Ecto neural progenitor cell (in vitro differentiated cells): Measurements from ENCODE around the gene PLAC9.
"Not testable (repeated sequence)": the region's sequence is repeated elsewhere in the genome, so short reads cannot be mapped to it uniquely, and the experiment has no call there.

Experiments
- DNase-seq: peaks from one replicate; pipeline ENCODE4 v3.0.0-alpha.2; 2018; ENCODE audit warnings: low spot score

The PLAC9 gene

GRCh38 chr10:80132299-80133139 is at the start of gene PLAC9:
Gene PLAC9 (plus strand): TSS chr10:80132730. CDS start chr10:80132763, 33 bp downstream.
- peak; percentile 74 for DNase-seq

- no peak for DNase-seq
These were observed 42.4 kb upstream of the PLAC9 start for GRCh38 chr10:80090121-80090520.

- no peak for DNase-seq
These were observed 38.3 kb upstream of the PLAC9 start for GRCh38 chr10:80094231-80094630.

- DNase-seq: not testable (repeated sequence)
These were observed 34.3 kb upstream of the PLAC9 start for GRCh38 chr10:80098272-80098671.

- DNase-seq: not testable (repeated sequence)
These were observed 33.2 kb upstream of the PLAC9 start for GRCh38 chr10:80099295-80099694.

GRCh38 chr10:80100116-80100515 is 32.4 kb upstream of the PLAC9 start:
- DNase-seq: no peak

- DNase-seq: no peak
These were observed 31.5 kb upstream of the PLAC9 start for GRCh38 chr10:80100861-80101695.

GRCh38 chr10:80104066-80104926 is 28.2 kb upstream of the PLAC9 start:
- DNase-seq: no peak

GRCh38 chr10:80108576-80109239 is 23.8 kb upstream of the PLAC9 start:
- no peak for DNase-seq

GRCh38 chr10:80110986-80111385 is 21.5 kb upstream of the PLAC9 start:
- DNase-seq: no peak

GRCh38 chr10:80118669-80119068 is 13.9 kb upstream of the PLAC9 start:
- DNase-seq: no peak

GRCh38 chr10:80122110-80122710 is 10.3 kb upstream of the PLAC9 start:
- DNase-seq: no peak

- DNase-seq: no peak
These were observed 9.8 kb upstream of the PLAC9 start for GRCh38 chr10:80122746-80123145.

- no peak for DNase-seq
These were observed 5.7 kb upstream of the PLAC9 start for GRCh38 chr10:80126876-80127275.

- DNase-seq: no peak
These were observed 1.0 kb upstream of the PLAC9 start for GRCh38 chr10:80131499-80131901.

- DNase-seq: no peak
These were observed 676 bp downstream of the PLAC9 start for GRCh38 chr10:80133206-80133605.

GRCh38 chr10:80133687-80134086 is 1.2 kb downstream of the PLAC9 start:
- DNase-seq: not testable (repeated sequence)

GRCh38 chr10:80136134-80136571 is 3.6 kb downstream of the PLAC9 start:
- no peak for DNase-seq

- DNase-seq: no peak
These were observed 4.7 kb downstream of the PLAC9 start for GRCh38 chr10:80137031-80137862.

- DNase-seq: no peak
These were observed 5.4 kb downstream of the PLAC9 start for GRCh38 chr10:80137920-80138319.
